H7 (cell line): ENCODE data around the gene DHRS12. TPM values are rescaled to one million over a fixed set of nuclear protein-coding genes. Genes with fewer than 3 reads are reported as not detected.

Source experiments
- DNase-seq: peaks from one replicate; pipeline ENCODE4 v3.0.0; 2012
- H3K27me3 ChIP-seq: 2 replicates; pipeline ENCODE4 v1.6.0; 2011; ENCODE audit warnings: mild to moderate bottlenecking, low read length; ENCODE audit not compliant: control insufficient read depth, insufficient read depth
- H3K36me3 ChIP-seq: replicated peaks from 2 replicates; pipeline ENCODE4 v1.5.1; 2011; ENCODE audit warnings: low read length; ENCODE audit not compliant: control insufficient read depth, insufficient read depth
- H3K4me3 ChIP-seq: 2 replicates; pipeline ENCODE4 v1.5.1; 2011; ENCODE audit warnings: low read depth, mild to moderate bottlenecking, control low read depth, low read length, moderate library complexity; ENCODE audit not compliant: insufficient read depth
- total RNA-seq: library from RNA; depleted of rRNA; stranded (reverse); fragments of >200 nt; shearing (Covaris generic); gene quantifications from 2 replicates; pipeline ENCODE4 v1.2.3, GENCODE V29; 2014; rRNA removed

Gene DHRS12
- total RNA-seq, 1 experiment from 2014 or later: 7.8 TPM

DNA sequence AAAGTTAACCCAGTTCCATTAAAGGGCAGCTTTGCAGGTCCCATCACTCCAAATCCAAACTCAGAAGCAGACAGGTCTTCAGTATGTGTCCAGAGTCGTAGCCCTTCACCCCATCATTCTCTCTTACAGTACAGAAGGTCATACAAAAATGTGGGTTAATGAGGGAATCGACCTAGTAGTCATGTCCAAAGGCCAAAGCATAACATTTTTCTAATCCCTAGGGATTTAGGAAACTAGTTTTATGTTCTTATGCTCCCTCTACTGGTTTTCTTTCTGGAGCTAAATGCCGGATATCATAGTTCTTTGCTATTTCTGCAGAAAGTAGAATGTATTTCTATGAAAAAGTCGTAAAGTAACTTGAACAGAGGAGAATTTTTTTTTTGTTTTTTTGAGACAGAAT, 72.2 kb downstream of the DHRS12 start:
- DNase-seq: no peak
- no peak overlapping the region for H3K4me3 ChIP-seq
- no peaks in the 10 kb centered on the region; the same call in 1 of the 2 replicates for H3K36me3 ChIP-seq
- no peaks in the 10 kb centered on the region for H3K27me3 ChIP-seq

DNA sequence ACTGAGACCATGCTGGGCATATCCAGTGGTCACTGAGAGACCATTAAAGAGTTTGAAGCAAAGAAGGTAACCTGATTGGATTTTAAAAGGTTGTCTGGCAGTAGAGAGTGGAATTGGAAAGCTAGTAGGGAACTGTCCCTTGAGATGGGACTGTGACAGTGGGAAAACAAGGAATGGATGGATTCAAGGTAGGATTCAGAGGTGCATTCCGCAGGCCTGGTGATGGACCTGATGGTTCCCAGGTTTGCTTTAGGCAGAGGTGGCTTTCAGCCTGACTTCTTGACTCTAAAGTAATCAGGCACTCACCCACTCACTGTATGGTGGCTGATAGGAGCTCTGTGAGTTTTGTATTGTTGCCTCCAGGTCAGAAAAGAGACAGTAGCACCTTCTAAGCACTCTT, 73.0 kb downstream of the DHRS12 start:
- no peak for DNase-seq
- no peaks in the 10 kb centered on the region; the same call in 1 of the 2 replicates for H3K36me3 ChIP-seq
- H3K27me3 ChIP-seq: no peaks in the 10 kb centered on the region
- H3K4me3 ChIP-seq: no peak overlapping the region

DNA sequence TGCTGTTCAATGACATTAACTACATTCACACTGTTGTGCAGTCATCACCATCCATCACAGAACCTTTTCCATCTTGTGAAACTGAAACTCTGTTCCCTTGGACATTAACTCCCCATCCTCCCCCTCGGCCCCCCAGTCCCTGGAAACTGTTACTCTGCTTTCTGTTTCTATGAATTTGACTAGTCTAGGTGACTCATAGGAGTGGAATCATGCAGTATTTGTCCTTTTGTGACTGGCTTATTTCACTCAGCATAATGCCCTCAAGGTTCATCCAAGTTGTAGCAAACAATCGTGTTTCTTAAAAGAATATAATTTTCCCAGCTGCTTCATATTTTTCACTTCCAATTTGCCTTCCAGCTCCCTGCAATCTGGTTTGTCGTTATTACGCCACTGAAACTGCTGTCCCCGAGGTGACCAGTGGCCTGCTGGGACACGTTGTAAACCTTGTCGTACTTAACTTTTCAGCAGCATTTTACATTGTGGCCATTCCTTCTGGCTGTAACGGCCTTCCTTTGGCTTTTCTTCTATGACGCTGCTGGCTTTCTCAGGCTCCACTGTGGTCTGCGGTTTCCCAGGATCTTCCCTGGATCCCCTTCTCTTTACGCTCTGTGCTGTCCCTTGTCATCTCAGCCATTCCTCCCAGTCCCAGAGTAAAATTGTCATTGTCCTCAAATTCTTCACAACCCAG, 74.0 kb downstream of the DHRS12 start:
- no peak for DNase-seq
- H3K27me3 ChIP-seq: no peaks in the 10 kb centered on the region
- no peaks in the 10 kb centered on the region; the same call in 1 of the 2 replicates for H3K36me3 ChIP-seq
- H3K4me3 ChIP-seq: no peak overlapping the region

DNA sequence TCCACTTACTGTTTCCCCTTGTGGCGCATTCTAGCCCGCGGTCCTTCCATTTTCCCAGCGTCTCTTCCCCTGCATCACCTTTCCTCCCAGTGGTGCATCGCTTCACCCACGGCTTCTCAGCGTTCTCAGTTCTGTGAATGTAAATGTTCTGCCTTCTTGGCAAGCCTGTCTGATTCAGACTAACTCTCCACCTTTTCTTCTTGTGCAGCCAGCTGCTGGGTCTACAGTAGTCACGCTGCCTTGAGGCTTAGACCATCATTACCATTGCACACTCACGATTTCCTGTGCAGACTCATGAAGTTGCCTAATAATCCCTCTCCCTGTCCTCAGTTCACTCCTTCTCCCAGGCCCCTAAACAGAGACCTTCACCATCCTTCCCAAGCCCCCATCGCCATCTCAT, 75.0 kb downstream of the DHRS12 start:
- H3K36me3 ChIP-seq: no peaks in the 10 kb centered on the region; the same call in 1 of the 2 replicates
- no peak overlapping the region for H3K4me3 ChIP-seq
- H3K27me3 ChIP-seq: no peaks in the 10 kb centered on the region
- DNase-seq: no peak

DNA sequence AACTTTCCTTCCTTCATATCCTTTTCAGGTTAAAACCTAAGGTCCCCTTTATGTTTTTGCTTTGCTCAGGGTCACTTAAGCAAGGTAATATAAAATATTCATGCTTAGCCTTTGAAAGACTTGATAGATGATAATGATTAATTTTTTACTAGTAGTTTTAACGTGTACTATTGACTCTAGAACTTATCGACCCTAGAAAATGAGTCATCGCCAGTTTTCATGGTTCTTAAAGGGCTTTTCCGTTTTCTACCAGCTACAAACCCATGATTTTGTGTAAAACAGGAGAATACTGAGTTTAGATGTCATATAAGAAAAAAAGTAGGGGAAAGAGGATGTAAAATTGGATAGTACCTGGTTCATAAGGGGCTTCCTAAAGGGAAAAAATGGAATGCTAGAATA, 75.7 kb downstream of the DHRS12 start:
- H3K36me3 ChIP-seq: no peaks in the 10 kb centered on the region; the same call in 1 of the 2 replicates
- no peaks in the 10 kb centered on the region for H3K27me3 ChIP-seq
- DNase-seq: no peak
- H3K4me3 ChIP-seq: no peak overlapping the region

DNA sequence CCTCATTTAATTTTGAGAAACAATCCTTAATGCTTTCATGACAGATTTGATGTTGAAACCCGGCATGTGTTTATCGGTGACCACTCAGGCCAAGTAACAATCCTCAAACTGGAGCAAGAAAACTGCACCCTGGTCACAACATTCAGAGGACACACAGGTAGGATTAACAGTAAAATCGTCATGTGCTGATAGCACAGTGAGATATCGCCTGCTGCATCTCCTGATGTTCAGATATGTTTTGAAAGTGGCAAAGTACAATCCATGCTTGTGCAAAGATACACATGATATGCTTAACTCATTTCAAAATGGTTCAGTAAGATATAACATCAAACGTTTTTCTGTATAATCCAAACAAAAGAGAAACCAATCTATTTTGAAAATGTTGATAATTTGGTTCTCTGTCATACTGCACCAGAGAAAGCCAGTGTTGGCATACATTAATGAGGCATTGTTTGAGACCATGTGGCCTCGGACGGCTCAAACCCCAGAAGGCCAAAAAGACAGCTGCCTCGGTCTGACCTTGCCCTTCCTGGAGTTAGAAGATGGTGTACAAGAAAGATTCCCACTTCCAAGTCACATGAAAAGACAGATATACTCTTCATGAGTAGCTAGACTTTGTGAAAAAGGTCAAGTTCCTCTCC, 76.2 kb downstream of the DHRS12 start:
- no peak for DNase-seq
- H3K36me3 ChIP-seq: no peaks in the 10 kb centered on the region; the same call in 1 of the 2 replicates
- H3K27me3 ChIP-seq: no peaks in the 10 kb centered on the region
- H3K4me3 ChIP-seq: no peak overlapping the region

DNA sequence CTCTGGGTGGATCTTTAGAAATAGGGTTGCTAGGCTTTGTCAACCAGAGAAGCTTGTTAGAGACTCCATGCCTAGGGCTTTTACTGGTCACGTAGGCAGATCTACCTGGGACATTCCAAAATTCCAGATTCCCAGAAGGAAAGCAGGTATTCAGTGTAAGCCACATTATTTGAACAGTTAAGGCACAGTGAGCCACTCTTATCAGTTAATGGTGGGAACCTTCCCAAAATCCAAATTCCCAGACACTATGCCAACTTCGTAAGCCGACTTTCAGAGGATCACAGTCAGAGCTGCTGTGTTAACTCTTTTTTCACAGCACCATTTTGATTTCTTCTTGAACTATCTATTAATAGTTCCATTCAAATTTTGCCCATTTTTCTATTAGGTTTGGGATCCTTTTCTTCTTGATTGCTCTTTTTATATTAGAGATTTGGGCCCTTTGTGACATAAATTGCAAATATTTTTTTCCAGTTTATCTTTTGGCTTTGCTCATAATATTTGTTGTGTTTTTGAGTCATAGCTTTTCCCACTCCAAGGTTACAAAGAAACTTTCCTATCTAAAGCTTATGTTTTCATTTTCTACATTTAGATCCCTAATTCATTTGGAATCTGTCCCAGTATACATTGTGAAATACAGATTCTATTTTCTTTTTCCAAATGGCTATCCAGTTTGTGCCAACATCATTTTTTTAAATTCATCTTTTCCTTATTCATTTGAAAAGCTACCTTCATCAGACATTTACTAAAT, 77.3 kb downstream of the DHRS12 start:
- H3K36me3 ChIP-seq: no peaks in the 10 kb centered on the region; the same call in 1 of the 2 replicates
- no peaks in the 10 kb centered on the region for H3K27me3 ChIP-seq
- no peak for DNase-seq
- no peak overlapping the region for H3K4me3 ChIP-seq

DNA sequence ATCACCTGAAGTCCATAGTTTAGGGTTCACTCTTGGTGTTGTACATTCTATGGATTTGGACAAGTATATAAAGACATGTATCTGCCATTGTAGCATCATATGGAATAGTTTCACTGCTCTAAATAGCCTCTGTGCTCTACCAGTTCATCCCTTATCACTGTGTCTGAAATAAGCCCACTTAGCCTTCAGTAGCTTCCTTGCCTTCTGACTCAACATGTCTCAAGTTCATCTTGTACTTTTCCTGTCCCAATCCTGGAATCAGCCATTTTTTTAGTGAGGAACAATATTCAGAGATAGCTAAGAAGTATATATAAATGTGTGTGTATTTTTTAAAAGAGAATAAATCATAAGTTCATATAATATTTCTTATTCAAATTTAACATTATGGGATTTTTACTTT, 79.2 kb downstream of the DHRS12 start:
- H3K27me3 ChIP-seq: no peaks in the 10 kb centered on the region
- no peak for DNase-seq
- no peak overlapping the region for H3K4me3 ChIP-seq
- H3K36me3 ChIP-seq: no peaks in the 10 kb centered on the region

DNA sequence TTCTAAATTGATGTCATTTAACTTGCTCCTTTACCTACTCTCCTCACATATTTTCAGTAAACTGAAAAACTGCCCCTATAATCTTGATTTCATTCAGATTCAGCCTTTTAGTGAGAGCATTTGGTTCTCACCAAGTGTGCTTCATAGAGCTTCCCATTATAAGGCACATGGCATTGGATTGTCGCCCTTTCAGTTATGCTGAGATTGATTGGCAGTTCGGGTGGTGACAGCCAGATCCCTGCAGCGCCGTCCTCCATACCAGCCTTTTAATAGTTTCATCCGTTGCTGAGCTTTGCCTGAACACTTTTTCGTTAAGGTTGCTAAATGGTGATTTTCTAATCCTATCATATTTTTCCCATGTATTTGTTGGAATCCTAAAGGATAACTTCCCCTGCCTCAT, 80.4 kb downstream of the DHRS12 start:
- Histone ChIP-seq H3K27me3 (no peaks in the 10 kb centered on the region), H3K36me3 (0 out of 2 replicates have a peak, but pooled peaks cover 1% of the 10 kb centered on the region), H3K4me3 (no peak overlapping the region)
- DNase-seq: no peak

DNA sequence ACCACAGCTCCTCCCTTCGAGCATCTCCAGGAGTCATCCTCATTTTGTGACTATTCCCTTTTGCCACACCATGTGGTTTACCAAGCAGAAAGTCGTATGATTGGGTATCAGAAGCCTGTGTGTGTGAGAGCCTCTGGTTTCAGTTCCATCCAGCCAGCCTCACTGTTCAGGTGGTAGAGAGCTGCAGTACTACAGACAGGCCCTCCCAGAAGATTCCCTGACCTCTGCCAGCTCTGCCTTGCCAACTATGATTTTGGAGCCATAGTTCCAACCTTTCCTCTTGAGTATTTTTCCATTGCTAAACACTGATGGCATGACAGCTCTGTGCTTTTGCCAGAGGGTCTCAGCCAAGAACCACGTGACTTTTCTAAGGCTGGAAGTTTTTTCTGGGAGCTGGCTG, 82.5 kb downstream of the DHRS12 start:
- no peak overlapping the region for H3K4me3 ChIP-seq
- DNase-seq: no peak
- no peaks in the 10 kb centered on the region for H3K27me3 ChIP-seq
- H3K36me3 ChIP-seq: 0 out of 2 replicates have a peak, but pooled peaks cover 1% of the 10 kb centered on the region

DNA sequence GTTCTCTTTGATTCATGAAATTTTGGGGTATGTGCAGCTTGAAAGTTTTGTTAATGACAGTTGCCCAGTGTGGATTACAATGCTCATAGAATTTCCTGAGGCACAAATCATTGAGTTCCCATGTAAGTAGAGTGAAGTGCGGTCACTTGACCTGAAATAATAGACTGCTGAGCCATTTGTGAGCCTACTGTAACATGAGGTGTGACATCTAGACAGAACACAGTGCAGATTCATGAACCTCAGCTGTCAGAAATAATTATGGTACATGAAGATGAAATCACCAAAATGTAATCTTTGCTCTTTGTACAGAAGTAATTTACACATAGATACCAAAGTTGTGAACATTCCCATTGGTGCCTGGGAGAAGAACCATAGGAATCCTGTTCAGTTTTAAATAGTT, 84.6 kb downstream of the DHRS12 start:
- no peak for DNase-seq
- no peaks in the 10 kb centered on the region for H3K27me3 ChIP-seq
- no peak overlapping the region for H3K4me3 ChIP-seq
- 0 out of 2 replicates have a peak, but pooled peaks cover 1% of the 10 kb centered on the region for H3K36me3 ChIP-seq

Other genes with a start within 250 kb of the DHRS12 start
- gene WDFY2, start 219.7 kb downstream of the DHRS12 start, total RNA-seq: 5.6 and 13.6 TPM in 2 replicates
- not detected in 2 replicates for gene TMEM272, start 41.0 kb upstream of the DHRS12 start, total RNA-seq
- gene CCDC70, start 57.8 kb upstream of the DHRS12 start, total RNA-seq: not detected in 2 replicates
- gene ATP7B, start 207.3 kb upstream of the DHRS12 start, total RNA-seq: 2.4 and 3.1 TPM in 2 replicates
- gene ALG11, start 208.2 kb upstream of the DHRS12 start, total RNA-seq: 10.3 and 12.1 TPM in 2 replicates
- gene UTP14C, start 220.5 kb upstream of the DHRS12 start, total RNA-seq: 9.1 and 12.5 TPM in 2 replicates